ENCODE results near the gene MLH1.

The MLH1 gene

GRCh38 chr3:37074178-37074577, 80.9 kb downstream of the MLH1 start:
- Histone ChIP-seq H3K79me2 (ENCODE audit: insufficient read depth, low read depth) (no peaks in the 10 kb centered on the region), H3K27ac (no peak overlapping the region), H2AFZ (ENCODE audit: low read depth) (no peak overlapping the region), H3K4me3 (IDR thresholded peaks at IDR 0.05; ENCODE audit: insufficient read depth, low read depth, low read length) (no peak overlapping the region), H3K4me2 (no peak overlapping the region), H3K9ac (no peak overlapping the region), H3K4me1 (ENCODE audit: low read depth, poor library complexity, severe bottlenecking) (peaks cover 7% of the 10 kb centered on the region), H4K20me1 (ENCODE audit: insufficient read depth) (no peaks in the 10 kb centered on the region), H3K27me3 (ENCODE audit: insufficient read depth, low read depth) (no peaks in the 10 kb centered on the region), H3K36me3 (ENCODE audit: insufficient read depth) (no peaks in the 10 kb centered on the region)
- TF ChIP-seq CTCF (conservative IDR thresholded peaks at IDR 0.05; ENCODE audit: low read depth, low read length): no peak

- no peak overlapping the region for H3K27ac ChIP-seq
- H3K4me1 ChIP-seq (ENCODE audit: low read depth, poor library complexity, severe bottlenecking): peaks cover 7% of the 10 kb centered on the region
- no peaks in the 10 kb centered on the region for H3K27me3 ChIP-seq (ENCODE audit: insufficient read depth, low read depth)
- no peak overlapping the region for H2AFZ ChIP-seq (ENCODE audit: low read depth)
- H3K36me3 ChIP-seq (ENCODE audit: insufficient read depth): no peaks in the 10 kb centered on the region
- H3K4me3 ChIP-seq (IDR thresholded peaks at IDR 0.05; ENCODE audit: insufficient read depth, low read depth, low read length): no peak overlapping the region
- TF ChIP-seq CTCF (conservative IDR thresholded peaks at IDR 0.05; ENCODE audit: low read depth, low read length): no peak
- no peaks in the 10 kb centered on the region for H3K79me2 ChIP-seq (ENCODE audit: insufficient read depth, low read depth)
- no peaks in the 10 kb centered on the region for H4K20me1 ChIP-seq (ENCODE audit: insufficient read depth)
- H3K4me2 ChIP-seq: no peak overlapping the region
- no peak overlapping the region for H3K9ac ChIP-seq
Measured at GRCh38 chr3:37075955-37076354, 82.6 kb downstream of the MLH1 start.

GRCh38 chr3:37082317-37082716, 89.0 kb downstream of the MLH1 start:
- Histone ChIP-seq H3K4me2 (no peak overlapping the region), H3K4me1 (ENCODE audit: low read depth, poor library complexity, severe bottlenecking) (no peaks in the 10 kb centered on the region), H3K27me3 (ENCODE audit: insufficient read depth, low read depth) (no peaks in the 10 kb centered on the region), H3K9ac (no peak overlapping the region), H3K36me3 (ENCODE audit: insufficient read depth) (no peaks in the 10 kb centered on the region), H3K79me2 (ENCODE audit: insufficient read depth, low read depth) (no peaks in the 10 kb centered on the region), H3K27ac (no peak overlapping the region), H4K20me1 (ENCODE audit: insufficient read depth) (no peaks in the 10 kb centered on the region), H3K4me3 (IDR thresholded peaks at IDR 0.05; ENCODE audit: insufficient read depth, low read depth, low read length) (no peak overlapping the region), H2AFZ (ENCODE audit: low read depth) (no peak overlapping the region)
- no peak for TF ChIP-seq CTCF (conservative IDR thresholded peaks at IDR 0.05; ENCODE audit: low read depth, low read length)

- H3K79me2 ChIP-seq (ENCODE audit: insufficient read depth, low read depth): no peaks in the 10 kb centered on the region
- no peak for TF ChIP-seq CTCF (conservative IDR thresholded peaks at IDR 0.05; ENCODE audit: low read depth, low read length)
- H3K9ac ChIP-seq: no peak overlapping the region
- no peaks in the 10 kb centered on the region for H4K20me1 ChIP-seq (ENCODE audit: insufficient read depth)
- H3K4me2 ChIP-seq: no peak overlapping the region
- H3K36me3 ChIP-seq (ENCODE audit: insufficient read depth): no peaks in the 10 kb centered on the region
- H3K4me1 ChIP-seq (ENCODE audit: low read depth, poor library complexity, severe bottlenecking): no peaks in the 10 kb centered on the region
- H3K27ac ChIP-seq: no peak overlapping the region
- no peak overlapping the region for H2AFZ ChIP-seq (ENCODE audit: low read depth)
- no peak overlapping the region for H3K4me3 ChIP-seq (IDR thresholded peaks at IDR 0.05; ENCODE audit: insufficient read depth, low read depth, low read length)
- H3K27me3 ChIP-seq (ENCODE audit: insufficient read depth, low read depth): no peaks in the 10 kb centered on the region
Measured at GRCh38 chr3:37086918-37087317, 93.6 kb downstream of the MLH1 start.

- H3K4me1 ChIP-seq (ENCODE audit: low read depth, poor library complexity, severe bottlenecking): no peaks in the 10 kb centered on the region
- H3K27me3 ChIP-seq (ENCODE audit: insufficient read depth, low read depth): no peaks in the 10 kb centered on the region
- no peak overlapping the region for H3K4me3 ChIP-seq (IDR thresholded peaks at IDR 0.05; ENCODE audit: insufficient read depth, low read depth, low read length)
- H3K4me2 ChIP-seq: no peak overlapping the region
- H3K79me2 ChIP-seq (ENCODE audit: insufficient read depth, low read depth): no peaks in the 10 kb centered on the region
- H3K27ac ChIP-seq: no peak overlapping the region
- no peak for TF ChIP-seq CTCF (conservative IDR thresholded peaks at IDR 0.05; ENCODE audit: low read depth, low read length)
- H2AFZ ChIP-seq (ENCODE audit: low read depth): no peak overlapping the region
- no peak overlapping the region for H3K9ac ChIP-seq
- H4K20me1 ChIP-seq (ENCODE audit: insufficient read depth): no peaks in the 10 kb centered on the region
- H3K36me3 ChIP-seq (ENCODE audit: insufficient read depth): no peaks in the 10 kb centered on the region
Measured at GRCh38 chr3:37087870-37088269, 94.6 kb downstream of the MLH1 start.
